HK-2 (cell line): ENCODE measurements around the gene ZNF688.

ENCODE experiments used
- DNase-seq: peaks from one replicate; pipeline ENCODE4 v3.0.0-alpha.2; 2018; ENCODE audit not compliant: unreplicated experiment

The ZNF688 gene

DNA sequence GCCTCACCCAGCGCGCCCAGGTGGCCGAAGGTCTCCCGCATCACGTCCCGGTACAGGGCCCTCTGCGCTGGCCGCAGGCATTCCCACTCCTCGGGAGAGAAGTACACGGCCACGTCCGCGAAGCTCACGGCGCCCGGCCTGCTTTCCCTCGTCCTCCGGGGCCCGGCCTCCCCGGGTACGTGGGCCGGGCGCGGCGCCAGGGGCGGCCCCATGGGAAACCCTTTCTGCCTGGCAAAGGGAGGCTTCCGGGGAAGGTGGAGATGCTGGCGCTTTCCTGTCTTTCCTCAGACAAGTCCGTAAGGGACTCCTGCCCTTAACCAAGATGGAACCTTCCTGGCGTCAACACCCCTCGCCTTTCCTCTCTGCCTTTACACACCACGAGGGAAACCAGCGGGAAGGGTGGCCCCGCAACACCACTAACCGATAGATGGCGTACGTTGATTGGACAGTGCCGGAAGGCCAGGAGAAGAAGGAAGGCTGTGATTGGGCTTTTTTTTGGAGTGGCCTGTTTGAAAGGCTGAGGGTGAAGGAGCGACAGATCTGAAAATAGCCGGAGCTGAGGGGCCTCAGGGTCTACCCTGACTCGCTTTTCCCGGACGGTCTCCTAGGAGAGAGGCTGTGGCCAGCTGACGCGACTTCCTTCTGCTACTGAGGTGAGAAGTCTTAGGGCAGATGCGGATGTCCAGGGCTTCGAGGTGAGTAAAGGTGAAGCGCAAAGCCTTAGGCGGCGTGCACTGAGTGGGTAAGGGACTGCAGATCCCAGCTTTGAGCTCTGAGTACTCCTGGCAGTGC, 14.1 kb upstream of the ZNF688 start, which contains the start of gene ZNF785:
ZNF785 (minus strand) TSS at position 298 of the 792 bp plus-strand sequence; CDS start at position 212, 86 bp downstream.
- DNase-seq: peak; percentile 92

DNA sequence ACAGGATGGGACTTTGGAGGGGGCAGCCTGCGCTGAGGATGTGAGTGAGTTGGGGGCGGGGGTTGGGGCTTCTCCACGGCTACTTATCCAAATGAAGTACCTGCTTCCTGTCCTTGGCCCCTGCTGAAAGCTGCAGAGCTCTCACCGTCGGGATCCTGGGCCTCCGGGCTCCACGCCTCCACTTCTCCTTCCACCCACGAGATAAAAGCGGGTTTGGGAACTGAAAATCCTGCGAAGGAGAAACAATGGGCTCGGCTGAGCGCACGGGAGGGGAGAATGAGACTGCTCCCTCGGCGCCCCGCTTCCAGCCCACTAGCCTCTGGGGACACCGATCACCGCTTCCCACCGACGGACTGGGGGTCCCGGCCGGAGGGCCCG, 13.5 kb upstream of the ZNF688 start:
- peak; percentile 30 for DNase-seq

DNA sequence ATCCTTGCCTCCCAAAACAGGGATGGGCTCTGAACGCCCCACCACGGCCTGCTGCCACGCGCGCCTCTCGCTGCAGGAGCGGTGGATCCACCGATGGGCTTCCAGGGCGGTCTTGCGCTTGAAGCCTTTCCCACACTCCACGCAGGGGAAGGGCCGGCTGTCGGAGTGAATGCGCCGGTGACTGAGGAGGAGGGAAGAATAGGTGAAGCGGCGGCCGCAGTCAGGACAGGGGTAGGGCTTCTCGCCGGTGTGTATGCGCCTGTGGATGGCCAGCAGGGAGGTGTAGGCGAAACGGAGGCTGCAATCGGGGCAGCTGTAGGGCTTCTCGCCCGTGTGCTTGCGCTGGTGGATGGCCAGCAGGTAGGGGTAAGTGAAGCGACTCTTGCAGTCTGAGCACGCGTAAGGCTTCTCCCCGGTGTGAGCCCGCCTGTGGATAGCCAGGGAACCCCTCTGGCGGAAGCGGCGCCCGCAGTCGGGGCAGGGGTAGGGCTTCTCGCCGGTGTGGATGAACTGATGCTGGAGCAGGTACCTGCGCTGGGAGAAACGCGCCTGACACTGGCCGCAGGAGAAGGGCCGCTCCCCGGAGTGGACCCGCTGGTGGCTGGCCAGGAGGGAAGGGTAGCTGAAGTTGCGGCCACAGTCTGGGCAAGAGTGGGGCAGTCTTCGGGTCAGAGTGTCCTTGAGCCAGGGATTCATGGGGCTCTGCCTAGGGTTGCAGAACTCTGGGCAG, 11.3 kb upstream of the ZNF688 start:
- no peak for DNase-seq

DNA sequence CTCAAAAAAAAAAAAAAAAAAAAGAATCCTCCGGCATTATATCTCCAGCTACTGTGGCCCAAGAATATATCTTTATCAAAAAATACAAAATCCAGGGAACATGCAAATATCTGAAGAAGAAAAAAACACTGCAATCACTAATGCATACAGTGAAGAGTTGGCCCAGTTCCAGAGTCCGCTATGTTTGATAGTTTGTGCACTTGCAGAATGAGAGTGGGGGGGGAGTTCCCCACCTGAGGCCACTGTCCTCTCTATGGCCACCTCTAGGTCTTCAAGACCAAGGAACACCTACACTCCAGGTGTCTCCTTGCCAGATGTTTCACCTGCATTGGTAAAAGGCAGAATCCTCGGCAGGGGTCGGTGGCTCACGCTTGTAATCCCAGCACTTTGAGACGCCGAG, 9.9 kb upstream of the ZNF688 start:
- DNase-seq: no peak

DNA sequence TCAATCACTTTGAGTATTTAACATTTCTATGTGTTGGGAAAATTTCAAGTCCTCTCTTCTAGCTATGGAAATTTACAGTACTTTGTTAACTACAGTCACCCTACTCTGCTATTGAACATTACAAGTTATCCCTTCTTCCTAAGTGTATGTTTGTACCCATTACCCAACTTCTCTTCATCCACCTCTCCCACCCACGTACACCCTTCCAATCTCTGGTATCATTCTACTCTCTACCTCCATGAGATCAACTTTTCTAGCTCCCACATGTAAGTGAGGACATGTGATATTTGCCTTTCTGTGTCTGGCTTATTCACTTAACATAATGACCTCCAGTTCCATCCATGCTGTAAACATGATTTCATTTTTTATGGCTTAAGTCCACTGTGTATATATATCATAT, 3.2 kb upstream of the ZNF688 start:
- no peak for DNase-seq

DNA sequence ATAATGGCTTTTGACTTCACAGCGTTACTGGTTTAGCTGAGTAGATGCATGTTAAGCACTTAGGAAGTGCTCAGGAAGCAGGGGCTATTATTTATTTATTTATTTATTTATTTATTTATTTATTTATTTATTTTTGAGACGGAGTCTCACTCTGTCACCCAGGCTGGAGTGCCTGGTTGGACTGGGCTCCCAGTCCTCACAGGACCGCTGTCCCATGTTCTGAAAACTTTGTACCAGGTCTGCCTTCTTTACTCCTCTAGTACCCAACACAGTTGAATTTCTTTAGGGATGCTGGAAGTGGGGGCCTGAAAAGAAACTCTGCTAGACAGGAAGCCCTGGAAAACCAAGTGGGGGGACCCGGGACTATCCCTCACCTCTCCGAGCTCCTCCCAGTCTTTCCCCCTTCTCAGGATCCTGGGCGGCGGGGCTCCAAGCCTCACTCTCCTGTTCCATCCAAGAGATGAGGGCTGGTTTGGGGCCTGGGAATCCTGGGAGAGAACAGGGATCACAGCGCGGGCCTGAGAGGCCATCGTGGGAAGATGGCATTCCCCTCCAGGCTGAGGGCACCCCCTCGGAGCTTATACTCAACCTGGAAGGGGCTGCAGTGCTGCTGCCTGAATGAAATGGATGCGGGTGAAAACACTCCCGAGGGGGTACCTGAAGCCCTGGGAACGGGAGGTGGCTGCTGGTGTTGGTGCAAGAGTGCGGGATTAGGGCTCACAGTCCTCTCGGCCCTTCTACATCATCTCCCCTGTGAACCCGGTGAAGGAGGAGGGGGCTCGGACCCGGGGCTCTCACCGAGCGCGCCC, 674 bp downstream of the ZNF688 start:
- DNase-seq: peak; percentile 22

DNA sequence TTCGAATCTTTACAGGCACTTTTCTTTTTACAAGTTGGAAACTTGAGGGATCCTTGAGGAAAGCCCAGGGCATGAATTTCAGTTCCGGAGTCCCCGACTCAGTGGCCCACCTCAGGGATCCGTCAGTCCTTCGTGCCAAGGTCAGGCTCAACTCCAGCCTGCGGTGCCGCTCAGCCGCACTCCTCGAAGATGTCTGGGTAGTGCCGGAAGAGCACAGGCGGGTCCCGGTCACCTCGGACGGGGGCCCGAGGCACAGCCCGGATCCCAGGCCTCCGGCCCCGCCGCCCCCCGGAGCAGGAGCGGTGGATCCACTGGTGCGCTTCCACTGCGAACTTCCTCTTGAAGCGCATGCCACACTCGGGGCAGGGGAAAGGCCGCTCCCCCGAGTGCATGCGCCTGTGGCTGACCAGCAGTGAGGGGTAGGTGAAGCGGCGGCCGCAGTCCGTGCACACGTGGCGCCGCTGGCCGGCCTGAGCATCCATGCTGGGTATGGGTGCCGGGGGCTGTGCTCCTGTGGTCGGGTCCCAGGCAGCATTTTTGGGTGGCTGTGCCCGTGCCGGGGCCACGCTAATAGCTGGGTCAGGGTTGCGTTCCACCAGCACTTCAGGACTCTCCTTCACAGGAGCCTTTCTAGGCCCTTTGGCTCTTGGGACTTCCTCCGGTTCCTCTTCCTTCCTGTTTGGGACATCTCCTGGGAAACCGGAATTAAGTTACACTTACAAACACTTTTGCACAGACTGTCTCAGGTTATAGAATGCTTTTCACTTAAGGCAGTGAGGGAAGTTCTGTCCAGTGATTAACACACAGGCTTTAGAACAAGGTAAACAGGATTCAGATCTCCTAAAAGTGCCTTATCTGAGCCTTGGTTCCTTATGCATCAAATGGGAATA, 1.5 kb downstream of the ZNF688 start:
- no peak for DNase-seq

DNA sequence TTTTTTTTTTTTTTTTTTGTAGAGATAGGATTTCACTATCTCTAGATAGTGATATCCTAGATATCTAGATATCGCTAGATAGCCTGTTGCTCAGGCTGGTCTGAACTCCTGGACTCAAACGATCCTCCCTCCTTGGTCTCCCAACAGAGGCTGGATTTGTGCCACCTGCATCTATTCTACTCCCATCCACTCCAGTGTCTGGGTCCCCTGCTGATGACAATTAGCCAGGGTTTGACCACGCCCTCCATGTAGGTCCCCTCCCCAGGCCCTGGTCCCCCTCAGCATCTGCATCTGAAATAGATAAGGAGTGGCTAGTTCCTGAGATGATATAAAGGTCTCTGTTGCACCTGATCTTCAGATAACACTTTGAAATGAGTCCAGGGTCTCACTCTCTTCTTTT, 2.2 kb downstream of the ZNF688 start:
- no peak for DNase-seq

DNA sequence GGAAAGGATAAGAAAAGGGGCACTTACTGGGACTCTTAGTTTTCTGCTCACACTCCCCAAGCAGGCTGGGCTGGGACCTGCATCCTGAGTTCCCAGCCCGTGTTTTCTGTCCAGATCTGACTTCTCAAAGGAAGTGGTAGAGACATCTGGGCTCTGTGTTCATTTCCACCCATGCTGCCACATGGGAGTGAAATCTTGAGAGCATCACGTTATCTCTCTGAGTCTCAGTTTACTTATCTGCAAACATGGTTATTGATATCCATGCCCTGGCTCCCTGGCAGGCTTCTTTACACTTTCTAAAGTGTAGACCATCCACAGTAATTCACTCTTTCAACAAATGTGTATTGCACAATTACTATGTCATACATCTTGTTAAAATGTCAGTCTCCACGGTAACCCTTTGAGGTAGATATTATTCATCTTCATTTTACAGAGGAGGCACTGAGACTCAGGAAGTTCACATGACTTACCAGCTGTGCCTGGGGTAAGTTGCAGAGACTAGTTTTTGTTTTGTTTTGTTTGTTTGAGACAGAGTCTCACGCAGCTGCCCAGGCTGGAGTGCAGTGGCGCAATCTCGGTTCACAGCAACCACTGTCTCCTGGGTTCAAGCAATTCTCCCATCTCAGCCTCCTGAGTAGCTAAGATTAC, 3.4 kb downstream of the ZNF688 start:
- no peak for DNase-seq

DNA sequence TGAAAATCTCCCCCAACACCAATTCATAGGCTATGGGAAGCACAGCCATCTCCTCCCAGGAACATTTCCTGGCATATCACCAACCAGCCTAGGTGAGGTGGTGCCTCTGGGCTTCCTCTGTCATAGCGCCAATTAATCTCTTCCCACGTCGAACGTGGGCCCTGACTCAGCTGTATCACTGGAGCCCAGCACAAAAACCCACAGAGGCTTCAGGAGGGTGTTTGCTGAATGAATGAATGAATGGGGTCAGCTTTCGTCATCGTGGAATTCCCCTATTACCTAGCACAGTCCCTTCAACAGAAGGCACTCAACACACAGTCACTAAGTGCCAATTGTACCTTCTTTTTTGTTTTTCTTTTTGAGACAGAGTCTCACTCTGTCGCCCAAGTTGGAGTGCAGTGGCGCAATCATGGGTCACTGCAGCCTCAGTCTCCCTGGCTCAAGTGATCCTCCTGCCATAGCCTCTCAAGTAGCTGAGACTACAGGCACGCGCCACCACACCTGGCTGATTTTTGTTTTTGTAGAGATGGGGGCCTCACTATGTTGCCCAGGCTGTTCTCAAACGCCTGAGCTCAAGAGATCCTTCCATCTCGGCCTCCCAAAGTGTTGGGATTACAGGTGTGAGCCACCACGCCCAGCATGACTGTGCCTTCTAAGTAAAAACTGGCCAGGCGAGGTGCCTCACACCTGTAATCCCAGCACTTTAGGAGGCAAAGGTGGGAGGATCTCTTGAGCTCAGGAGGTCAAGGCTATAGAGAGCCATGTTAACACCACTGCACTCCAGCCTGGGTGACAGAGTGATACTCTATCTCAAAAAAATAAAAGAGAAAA, 4.1 kb downstream of the ZNF688 start:
- peak; percentile 38 for DNase-seq

DNA sequence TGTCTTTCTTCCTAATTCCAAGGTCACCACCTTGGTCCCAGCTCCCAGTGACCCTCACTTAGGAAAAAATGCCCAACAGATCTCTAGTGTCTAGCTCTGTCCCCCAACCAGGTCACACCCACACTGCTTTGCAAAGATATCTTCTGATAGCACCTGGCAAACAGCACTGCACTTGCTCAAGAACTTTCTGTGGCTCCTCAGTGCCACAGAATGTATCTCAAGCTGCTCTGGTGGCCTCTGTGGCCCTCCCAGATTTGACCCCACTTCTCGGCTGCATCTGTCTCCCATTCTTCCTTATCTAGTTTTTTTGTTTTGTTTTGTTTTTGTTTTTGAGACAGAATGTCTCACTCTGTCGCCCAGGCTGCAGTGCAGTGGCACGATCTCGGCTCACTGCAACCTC, 5.0 kb downstream of the ZNF688 start:
- no peak for DNase-seq

DNA sequence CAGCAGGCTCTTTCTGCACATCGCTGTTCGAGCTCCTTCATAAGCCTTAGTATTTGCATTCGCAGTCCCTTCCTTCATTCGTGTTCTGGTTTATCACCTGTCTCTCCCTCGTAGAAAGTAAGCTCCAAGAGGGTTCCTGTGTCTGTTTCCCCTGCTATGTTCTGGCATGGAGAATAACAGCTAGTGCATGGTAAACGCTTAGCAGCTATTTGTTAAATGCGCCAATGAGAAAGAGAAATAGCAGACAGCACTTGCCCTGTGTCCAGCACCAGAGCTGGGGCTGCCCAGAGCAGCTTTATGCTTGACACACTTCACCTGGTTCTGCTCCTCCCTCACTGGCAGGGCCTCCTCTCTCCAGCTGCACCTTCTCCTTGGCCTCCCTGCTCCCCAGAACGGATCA, 5.5 kb downstream of the ZNF688 start:
- no peak for DNase-seq

DNA sequence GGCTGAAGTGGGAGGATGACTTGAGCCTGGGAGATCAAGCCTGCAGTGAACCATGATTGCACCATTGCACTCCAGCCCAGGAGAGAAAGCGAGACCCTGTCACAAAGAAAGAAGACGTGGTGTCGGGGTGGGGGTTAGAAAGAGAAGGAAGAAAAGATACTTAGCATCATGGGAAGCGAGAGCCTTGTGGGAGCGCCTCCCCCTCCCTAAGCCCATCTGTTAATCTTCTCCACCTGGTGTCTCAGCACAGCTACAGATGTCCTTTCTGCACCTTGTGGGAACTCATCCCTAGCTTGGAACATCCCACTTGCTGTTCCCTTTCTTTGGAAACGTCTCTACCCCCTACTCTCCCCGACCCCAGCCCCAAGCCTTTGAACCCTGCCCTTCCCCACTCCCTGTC, 6.0 kb downstream of the ZNF688 start:
- no peak for DNase-seq

DNA sequence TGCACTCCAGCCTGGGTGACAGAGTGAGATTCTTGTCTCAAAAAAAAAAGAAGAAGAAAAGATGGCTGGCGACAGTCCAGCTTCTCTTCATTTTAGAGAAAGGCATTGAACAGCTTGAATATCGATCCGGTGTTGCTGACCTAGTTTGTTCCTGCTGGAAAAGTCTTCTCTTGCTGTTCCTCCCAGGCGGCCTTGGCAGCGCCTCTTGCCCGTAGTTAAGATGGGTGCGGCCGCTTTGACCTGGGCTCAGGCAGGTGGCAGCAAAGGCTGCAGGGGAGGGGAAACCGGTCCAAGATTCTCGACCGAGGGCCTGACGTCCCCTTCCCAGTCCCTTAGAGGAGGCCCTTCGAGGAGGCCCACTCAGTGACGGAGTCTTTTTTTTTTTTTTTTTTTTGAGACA, 9.5 kb downstream of the ZNF688 start:
- no peak for DNase-seq

DNA sequence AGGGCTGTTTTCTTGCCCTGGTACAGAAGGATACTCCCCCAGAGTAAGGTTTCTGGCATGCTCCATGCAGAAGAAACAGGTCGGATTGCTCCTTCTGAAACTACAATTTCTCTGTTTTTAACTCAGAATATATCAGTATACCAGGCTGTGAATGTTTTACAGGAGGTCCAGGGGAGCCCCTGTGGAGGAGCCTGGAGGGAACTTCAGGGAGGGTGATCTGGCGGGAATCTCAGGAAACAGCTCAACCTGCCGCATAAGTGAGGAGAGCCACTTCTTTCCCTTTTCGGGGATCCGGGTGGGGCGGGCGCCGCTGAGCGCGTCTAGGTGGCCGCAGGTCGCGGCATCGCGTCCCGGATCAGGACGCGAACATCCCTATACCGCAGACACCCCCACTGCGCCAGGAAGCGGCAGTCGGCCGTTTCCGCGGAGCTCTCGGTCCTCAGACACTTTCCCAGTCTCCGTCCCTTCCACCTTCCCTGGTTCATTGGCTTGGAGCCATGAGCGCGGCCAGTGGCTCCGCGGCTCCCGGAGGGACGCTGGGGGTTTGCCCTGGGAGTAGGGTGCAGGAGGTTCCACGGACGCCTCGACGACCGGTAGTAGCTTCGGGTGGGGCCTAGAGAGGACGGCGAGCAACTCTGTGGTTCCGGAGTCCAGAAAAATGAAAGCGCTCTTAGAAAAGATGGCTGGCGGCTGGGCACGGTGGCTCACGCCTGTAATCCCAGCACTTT, 10.3 kb downstream of the ZNF688 start:
- DNase-seq: no peak

DNA sequence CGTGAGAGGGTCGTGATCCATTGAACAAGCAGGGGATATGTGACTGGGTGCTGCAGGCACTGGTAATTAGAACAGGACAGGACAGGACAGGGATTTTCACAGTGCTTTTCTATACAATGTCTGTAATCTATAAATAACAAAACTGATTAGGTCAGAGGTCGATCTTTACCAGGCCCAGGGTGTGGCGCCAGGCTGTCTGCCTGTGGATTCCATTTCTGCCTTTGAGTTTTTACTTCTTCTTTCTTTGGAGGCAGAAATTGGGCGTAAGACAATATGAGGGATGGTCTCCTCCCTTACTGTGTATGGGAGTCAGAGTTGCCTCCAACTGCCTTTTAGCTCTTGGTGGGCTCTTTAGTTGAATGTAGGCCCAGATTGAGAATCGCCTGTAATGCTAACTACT, 11.8 kb downstream of the ZNF688 start:
- DNase-seq: no peak

DNA sequence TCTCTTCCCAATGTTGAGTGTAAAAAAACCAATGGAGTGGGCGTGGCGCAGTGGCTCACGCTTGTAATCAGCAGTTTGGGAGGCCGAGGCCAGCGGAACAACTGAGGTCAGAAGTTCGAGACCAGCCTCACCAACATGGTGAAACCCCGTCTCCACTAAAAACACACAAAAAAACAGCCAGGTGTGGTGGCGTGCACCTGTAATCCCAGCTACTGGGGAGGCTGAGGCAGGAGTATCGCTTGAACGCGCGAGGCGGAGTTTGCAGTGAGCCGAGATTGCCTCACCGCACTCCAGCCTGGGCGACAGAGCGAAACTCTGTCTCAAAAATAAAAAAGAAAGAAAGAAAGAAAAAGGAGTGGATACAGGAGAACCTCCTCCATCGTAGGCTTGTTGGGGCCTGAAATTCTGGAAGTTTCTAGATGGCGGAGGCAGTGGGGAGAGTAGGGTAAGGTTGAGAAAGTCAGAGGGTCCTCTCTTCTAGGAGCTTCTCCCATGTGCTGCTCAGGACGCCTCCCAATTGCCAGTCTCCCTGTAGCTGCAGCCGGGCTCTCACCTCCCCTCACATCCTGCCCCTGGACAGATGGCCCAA, 12.6 kb downstream of the ZNF688 start:
- no peak for DNase-seq

DNA sequence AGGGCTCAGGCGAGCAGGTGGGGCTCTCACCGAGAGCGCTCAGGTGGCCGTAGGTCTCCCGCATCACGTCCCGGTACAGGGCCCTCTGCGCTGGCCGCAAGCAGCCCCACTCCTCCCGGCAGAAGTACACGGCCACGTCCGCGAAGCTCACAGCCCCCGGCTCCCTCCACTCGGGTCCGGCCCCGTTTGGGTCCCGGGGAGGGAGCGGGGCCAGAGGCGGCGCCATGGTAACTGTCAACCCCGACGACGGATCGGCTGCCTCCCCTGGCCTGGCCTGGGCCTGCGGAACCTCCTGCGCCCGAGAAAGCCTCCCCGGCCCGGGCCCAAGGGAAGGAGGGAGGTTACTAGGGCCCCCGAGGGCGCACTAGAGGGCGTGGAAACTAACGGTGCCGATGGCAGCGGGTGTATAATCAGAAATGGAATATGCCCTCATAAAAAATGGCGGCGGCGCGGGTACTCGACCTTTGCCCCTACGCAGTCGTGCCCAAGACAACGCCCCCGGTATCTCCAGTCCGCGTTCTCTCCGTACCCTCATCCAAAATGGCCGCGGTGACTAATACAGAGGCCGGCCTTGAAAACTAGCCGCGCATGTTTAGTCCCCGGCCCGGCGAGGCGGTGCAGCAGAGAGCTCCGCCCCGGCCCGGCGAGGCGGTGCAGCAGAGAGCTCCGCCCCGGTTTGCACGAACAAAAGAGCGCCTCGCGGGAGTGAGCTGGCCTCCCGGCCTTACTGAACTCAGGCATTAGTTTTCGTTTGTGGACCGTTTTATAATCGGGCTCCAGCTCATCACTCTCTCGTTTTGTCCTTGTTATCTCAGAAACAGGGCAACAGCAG, 13.3 kb downstream of the ZNF688 start, which contains the start of gene ZNF764:
ZNF764 (minus strand) TSS at position 418 of the 832 bp plus-strand sequence; CDS start at position 226, 192 bp downstream.
- DNase-seq: peak; percentile 93
